SW 1271 (cell line): Measurements from ENCODE around the gene IFITM2.
"Not testable (repeated sequence)": the region's sequence is repeated elsewhere in the genome, so short reads cannot be mapped to it uniquely, and the experiment has no call there.

Experiments used
- DNase-seq, 2 experiments: peaks; one replicate each; lab custom pipeline; 2025; lab: John Stamatoyannopoulos, UW

IFITM2 gene

DNA sequence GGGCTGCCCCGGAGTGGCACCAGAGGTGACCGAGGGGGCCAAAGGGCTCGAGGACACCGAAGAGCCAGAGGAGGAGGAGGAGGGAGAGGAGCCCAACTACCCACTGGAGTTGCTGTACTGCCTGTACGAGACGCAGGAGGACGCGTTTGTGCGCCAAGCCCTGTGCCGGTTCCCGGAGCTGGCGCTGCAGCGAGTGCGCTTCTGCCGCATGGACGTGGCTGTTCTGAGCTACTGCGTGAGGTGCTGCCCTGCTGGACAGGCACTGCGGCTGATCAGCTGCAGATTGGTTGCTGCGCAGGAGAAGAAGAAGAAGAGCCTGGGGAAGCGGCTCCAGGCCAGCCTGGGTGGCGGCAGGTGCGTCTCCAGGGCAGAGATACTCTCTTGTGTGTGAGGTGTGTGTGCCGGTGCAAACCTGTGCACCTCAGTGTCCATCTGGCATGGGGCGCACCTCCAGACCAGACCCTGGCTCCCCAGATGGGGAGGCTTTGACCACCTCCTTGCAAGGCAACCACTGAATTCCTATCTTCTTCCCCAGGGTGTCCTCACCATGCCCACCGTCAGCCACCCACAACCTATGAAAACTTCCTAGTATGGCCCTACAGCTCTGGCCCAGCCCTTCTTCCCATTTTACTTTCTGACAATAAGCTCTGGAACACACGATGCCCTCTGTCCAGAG lies 26.0 kb upstream of the IFITM2 start:
- DNase-seq: no peak

DNA sequence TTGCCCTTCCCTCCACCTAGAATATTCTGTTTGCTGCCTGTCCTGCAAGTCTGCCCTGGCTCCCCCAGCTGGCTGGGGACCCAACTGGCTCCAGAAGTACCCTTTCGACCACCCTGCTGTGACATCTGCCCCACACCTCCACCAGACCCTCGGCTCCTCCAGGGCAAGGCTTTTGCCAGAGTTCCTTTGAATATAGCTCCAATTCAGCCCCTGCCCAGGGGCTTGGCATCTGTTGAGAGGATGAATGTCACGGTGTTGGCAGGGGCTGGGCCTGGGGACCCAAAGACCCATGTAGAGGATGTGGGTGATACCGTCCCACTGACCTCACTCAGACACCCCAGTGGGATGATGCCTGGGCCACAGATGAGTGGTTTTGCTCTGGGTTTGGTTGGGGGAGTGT lies 25.4 kb upstream of the IFITM2 start:
- DNase-seq: no peak

- no peak for DNase-seq
These were observed 24.8 kb upstream of the IFITM2 start for GRCh38 chr11:282630-283360.

DNA sequence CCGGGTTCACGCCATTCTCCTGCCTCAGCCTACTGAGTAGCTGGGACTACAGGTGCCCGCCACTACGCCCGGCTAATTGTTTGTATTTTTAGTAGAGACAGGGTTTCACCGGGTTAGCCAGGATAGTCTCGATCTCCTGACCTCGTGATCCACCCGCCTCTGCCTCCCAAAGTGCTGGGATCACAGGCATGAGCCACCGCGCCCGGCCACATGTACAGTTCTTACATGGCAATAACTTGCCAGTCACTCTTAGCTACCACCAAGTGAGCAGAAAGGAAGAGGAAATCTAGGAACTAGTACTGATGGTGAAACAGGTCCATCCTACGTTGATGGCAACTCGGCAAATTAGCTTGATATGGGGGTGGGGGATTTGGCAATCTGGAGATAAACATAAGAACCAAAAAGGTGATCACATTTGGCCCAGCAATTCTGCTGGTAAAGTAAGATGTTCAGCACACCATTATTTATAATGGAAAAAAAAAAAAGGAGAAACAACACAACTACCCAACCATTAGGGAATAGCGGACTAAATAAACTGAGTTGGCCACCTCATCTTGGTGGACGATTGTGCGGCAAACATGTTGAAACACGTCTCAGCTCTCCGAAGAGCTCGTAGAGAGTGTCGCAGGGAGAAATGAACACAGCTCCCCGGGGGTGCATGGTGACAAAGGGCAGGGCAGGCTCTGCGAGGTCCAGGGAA lies 24.1 kb upstream of the IFITM2 start:
- no peak for DNase-seq

DNA sequence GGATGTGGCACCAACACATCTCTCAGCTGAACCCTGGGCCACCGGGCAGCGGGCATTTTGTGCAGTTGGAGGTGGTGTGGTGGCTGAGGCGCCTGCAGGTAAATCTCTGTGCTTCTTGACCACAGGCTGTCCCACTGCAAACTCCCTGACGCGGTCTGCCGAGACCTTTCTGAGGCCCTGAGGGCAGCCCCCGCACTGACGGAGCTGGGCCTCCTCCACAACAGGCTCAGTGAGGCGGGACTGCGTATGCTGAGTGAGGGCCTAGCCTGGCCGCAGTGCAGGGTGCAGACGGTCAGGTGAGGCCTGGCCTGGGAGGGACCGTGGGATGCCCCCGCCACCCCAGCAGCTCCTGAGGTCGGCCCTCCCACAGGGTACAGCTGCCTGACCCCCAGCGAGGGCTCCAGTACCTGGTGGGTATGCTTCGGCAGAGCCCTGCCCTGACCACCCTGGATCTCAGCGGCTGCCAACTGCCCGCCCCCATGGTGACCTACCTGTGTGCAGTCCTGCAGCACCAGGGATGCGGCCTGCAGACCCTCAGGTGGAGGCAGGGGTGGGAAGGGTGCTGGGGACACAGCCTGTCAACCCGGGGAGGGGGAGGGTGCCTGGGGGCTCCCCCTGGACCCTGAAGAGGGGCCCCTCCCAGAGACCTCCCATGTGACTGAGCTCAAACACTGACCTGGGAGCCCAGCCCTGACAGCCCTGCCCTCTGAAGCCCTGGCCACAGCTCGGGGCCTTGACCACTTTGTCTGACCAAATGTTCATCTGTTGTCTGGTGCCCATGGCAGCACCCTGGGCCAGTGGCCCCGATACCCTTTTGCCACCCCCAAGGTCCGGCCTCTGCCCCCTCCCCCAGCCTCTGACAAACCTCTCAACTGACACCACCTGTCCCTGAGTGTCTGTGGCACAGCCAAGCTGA lies 23.3 kb upstream of the IFITM2 start:
- DNase-seq: no peak

DNA sequence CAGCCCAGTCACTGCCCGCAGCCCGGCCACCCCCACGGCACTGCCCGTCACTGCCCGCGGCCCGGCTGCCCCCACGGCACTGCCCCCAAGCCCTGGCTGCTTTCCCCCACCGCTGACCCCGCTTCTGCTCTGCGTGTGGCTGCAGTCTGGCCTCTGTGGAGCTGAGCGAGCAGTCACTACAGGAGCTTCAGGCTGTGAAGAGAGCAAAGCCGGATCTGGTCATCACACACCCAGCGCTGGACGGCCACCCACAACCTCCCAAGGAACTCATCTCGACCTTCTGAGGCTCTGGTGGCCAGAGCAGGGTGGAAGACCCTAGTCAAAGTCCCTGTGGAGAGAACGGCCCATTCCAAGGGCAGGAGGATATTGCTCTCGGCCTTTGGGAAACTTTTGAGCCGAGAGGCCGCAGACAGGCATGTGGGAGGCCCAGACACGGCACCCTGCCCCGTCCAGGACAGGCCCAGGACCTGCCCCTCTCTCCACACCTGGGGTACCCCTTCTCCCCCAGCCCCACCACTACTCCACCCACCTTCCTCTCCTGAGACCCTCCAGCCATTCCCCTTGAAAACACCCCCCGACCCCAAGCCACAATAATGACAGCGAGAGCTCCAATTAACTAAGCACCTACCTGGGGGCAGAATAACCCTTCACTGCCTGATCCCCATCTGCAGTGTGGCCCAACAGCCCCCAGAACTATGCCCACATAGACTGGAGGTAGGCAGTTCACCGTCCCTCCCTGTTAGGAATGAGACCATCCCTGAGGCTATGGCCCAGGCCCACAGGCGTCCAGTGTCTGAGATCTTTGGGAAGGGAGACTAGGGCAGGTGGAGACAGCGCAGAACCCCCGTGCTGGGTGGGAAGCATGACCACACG lies 22.4 kb upstream of the IFITM2 start:
- no peak for DNase-seq

DNA sequence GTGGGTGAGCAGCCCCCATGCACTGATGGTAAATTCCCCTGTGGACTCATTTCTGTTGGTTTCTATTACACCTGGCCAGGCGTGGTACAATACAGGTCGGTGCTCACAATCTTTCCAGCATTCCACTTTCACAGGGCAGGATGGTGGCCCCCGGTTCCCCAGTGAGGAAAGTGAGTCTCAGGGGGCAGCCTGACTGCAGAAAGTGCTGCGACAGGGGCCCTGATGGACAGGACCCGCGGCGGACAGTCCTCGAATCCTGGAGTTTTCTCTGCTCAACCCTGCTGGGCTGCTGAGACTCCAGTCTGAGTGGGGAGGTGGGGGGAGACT lies 21.8 kb upstream of the IFITM2 start:
- no peak for DNase-seq

DNA sequence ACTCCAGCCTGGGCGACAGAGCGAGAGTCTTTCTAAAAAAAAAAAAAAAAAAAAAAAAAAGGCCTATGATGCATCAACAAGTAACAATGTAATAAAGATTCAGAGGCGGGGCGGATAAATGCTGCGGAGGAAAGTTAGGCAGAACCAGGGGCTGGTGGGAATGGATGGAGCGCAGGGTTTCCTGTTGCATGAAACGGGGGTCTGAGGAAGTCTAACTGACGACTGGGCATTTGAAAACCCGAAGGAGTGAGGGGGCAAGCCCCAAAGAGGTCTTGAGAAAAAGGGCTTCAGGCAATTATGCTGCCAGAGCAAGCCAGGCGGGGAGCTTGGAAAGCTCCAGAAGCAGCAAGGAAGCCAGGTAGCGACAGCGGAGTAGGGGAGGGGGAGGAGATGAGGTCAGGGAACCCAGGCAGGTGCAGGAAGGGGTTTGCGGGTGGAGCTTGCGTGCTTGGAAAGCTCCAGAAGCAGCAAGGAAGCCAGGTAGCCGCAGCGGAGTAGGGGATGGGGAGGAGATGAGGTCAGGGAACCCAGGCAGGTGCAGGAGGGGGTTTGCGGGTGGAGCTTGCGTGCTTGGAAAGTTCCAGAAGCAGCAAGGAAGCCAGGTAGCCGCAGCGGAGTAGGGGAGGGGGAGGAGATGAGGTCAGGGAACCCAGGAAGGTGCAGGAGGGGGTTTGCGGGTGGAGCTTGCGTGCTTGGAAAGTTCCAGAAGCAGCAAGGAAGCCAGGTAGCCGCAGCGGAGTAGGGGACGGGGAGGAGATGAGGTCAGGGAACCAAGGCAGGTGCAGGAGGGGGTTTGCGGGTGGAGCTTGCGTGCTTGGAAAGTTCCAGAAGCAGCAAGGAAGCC lies 20.4 kb upstream of the IFITM2 start:
- not testable (repeated sequence) for DNase-seq

DNA sequence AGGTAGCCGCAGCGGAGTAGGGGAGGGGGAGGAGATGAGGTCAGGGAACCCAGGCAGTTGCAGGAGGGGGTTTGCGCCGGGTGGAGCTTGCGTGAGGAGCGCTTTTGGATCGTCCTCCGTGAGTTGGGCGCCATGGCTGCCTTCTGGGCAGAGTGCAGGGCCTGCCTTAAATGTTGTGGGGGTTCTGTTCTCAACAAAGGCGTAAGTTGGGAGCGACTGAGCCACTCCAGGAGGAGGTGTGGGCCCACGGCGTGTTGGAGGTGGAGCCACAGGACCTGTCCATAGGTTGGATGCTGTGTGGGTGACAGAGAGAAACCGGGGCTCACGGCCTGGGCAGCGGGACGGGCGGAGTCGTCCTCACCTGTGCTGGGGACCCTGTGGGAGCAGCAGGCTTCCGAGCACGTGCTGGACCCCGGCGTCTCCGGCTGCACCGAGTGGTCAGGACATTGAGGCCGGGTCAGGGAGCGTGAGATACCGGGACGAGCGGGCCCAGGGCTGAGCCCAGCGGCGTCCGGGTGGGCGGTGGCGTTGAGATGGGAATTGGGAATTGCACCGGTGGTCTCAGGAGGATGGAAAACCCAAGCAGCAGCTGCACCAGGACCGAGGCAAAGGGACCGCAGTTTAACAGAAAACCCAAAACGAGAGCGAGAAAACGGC lies 19.7 kb upstream of the IFITM2 start:
- no peak for DNase-seq

GRCh38 chr11:288478-289397 lies 18.9 kb upstream of the IFITM2 start, which contains the start of gene PGGHG:
Gene PGGHG, plus strand, starts transcription at chr11:289126. Its CDS starts 691 bp downstream, at chr11:289817.
- DNase-seq: peak in 1 of 2 experiments; percentile 40

- no peak for DNase-seq
These were observed 18.3 kb upstream of the IFITM2 start for GRCh38 chr11:289398-289711.

- DNase-seq: no peak
These were observed 17.6 kb upstream of the IFITM2 start for GRCh38 chr11:289712-290620.

DNA sequence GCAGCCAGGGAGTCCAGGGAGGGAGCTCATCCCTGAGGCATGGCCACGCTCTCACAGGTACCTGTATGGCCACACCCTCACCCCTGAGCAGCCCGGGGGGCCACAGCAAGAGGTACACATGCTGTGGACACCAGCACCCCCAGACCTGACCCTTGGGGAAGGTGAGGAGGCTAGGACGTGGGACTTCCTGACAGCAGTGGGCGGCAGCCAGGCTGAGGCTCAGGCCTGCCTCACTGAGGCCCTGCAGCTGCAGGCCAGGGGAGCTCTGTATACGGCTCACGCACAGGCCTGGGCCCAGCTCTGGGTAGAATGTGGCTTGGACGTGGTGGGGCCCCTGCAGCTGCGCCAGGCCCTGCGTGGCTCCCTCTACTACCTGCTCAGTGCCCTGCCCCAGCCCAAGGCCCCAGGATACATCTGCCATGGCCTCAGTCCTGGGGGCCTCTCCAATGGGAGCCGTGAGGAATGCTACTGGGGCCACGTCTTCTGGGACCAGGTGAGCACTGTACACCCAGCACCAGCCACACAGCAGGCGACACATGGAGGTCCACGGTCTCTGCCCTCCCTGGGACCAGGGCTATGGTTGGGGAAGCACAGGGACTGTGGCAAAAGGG lies 16.9 kb upstream of the IFITM2 start:
- DNase-seq: no peak

DNA sequence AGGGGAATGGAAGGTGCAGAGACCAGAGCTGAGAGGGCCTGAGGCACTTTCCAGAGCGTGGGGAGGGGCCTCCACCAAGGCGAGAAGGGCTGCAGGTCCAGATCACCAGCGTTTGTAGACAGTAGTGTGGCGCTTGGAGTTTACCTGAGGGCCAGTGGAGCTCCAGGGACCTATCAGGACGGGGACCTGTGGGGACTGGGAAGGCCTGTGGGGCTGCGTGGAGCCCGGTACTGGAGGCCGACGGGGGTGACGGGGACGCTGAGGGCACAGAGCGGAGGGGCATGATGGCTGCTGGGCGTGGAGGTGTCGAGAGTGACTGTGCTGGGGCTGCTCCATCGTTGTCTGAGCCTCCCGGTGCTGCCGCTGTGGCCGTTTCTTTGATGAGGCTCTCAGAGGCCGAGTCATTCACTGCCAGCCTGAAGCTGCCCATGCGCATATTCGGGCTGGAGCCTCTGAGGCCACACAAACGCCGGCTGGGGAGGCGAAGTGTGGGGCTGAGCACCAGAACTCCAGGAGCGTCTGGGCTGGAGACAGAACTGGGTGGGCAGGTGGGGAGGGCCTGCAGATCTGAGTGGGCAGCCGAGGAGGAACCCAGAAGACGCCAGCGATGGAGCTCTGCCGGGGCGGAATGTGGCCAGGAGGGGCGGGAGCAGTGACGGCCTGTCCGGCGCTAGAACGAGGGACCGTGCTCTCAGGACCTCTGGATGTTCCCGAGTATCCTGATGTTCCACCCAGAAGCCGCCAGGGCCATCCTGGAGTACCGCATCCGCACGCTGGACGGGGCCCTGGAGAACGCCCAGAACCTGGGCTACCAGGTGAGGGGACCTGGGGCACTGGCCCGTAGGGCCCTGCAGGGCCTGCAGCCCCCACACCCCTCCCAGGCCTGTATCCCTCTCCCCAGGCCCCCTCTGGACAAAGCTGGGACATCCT lies 16.1 kb upstream of the IFITM2 start:
- DNase-seq: no peak

- DNase-seq: no peak
These were observed 15.2 kb upstream of the IFITM2 start for GRCh38 chr11:292211-293121.
